HCT116 (cell line): ENCODE data around the gene POLRMT. TPM values are rescaled to one million over a fixed set of nuclear protein-coding genes. Genes with fewer than 3 reads are reported as not detected.
A peak's percentile ranks its signal among the peaks of the same experiment; 100 is the strongest.

Experiments used
- ATAC-seq: fragments of 200-7000 bp; cut with Tn5 transposase; 2 replicates; pipeline ENCODE4 v1.9.1; 2020; ENCODE audit warnings: mild to moderate bottlenecking, moderate library complexity
- BruUV-seq: library from RNA; stranded (reverse); fragments of 400-500 nt; replicated peaks from 2 replicates; lab custom pipeline; 2021; lab: Mats Ljungman, UMichigan
- CTCF ChIA-PET: fragments of 300-600 bp; sonication (Branson Sonifier 250); formaldehyde crosslinking; loops from one replicate; lab custom pipeline; 2021; ENCODE audit warnings: antibody characterized with exemption; lab: Charles Lee
- POLR2A ChIA-PET: fragments of 300-600, 350-600 bp; sonication (Branson Sonifier 250); formaldehyde crosslinking; loops from one replicate; lab custom pipeline; 2021; ENCODE audit warnings: antibody characterized with exemption; lab: Charles Lee
- RAD21 ChIA-PET, 2 experiments: fragments of 300-600 bp; sonication (Branson Sonifier 250); formaldehyde crosslinking; loops; one replicate each; lab custom pipeline; 2023; ENCODE audit warnings: low total read pairs in 2 of 2; ENCODE audit not compliant: uncharacterized antibody in 2 of 2, unreplicated experiment in 2 of 2, low non-redundant PET in 1 of 2; lab: Charles Lee
- DNase-seq: peaks from one replicate; pipeline ENCODE4 v3.0.0-alpha.2; 2010; ENCODE audit warnings: low read depth, low spot score
- H2AFZ ChIP-seq: fragments of 200-600 bp; shearing (Covaris generic), sonication (generic); 2 replicates; pipeline ENCODE4 v1.6.1; 2017; ENCODE audit warnings: low read depth, mixed run types, mixed read lengths, antibody characterized with exemption, low read length; ENCODE audit not compliant: poor library complexity, severe bottlenecking
- H3K27ac ChIP-seq: 2 replicates; pipeline ENCODE4 v1.5.1; 2012; ENCODE audit warnings: low read depth, low read length
- H3K27me3 ChIP-seq: fragments of 200-600 bp; sonication (generic); 2 replicates; pipeline ENCODE4 v1.6.1; 2016; ENCODE audit warnings: mixed run types, low read length, mixed read lengths; ENCODE audit not compliant: insufficient read depth
- H3K36me3 ChIP-seq, 2 experiments: fragments of 200-500 bp in 1 of 2; fragments of 200-600 bp in 1 of 2; sonication (Bioruptor generic) in 1 of 2; sonication (generic) in 1 of 2; 2 replicates each; pipeline versions ENCODE4 v1.5.1 to v1.6.1; 2014 to 2016; ENCODE audit warnings: low read length in 2 of 2, inconsistent platforms in 1 of 2, mixed read lengths in 1 of 2, mixed run types in 1 of 2; ENCODE audit not compliant: insufficient read depth in 2 of 2, control insufficient read depth in 1 of 2
- H3K4me1 ChIP-seq, 2 experiments: fragments of 200-600 bp in 1 of 2; sonication (generic) in 1 of 2; 2 replicates each; pipeline versions ENCODE4 v1.5.1 to v1.6.1; 2012 to 2017; ENCODE audit warnings: low read length in 2 of 2, inconsistent platforms in 1 of 2, mild to moderate bottlenecking in 1 of 2, mixed read lengths in 1 of 2, mixed run types in 1 of 2, moderate library complexity in 1 of 2; ENCODE audit not compliant: insufficient read depth in 2 of 2, control insufficient read depth in 1 of 2
- H3K4me2 ChIP-seq: fragments of 200-600 bp; sonication (generic); 2 replicates; pipeline ENCODE4 v1.6.1; 2017; ENCODE audit warnings: mixed run types, low read length, mixed read lengths
- H3K4me3 ChIP-seq, 2 experiments: fragments of 200-600 bp in 1 of 2; sonication (generic) in 1 of 2; replicated peaks in 1 of 2; 2 replicates each; pipeline ENCODE4 v1.5.1; 2011 to 2016; ENCODE audit warnings: low read length in 2 of 2, control low read depth in 1 of 2, low read depth in 1 of 2, mild to moderate bottlenecking in 1 of 2, mixed read lengths in 1 of 2, mixed run types in 1 of 2
- H3K79me2 ChIP-seq: fragments of 200-600 bp; sonication (generic); 2 replicates; pipeline ENCODE4 v1.6.1; 2017; ENCODE audit warnings: mild to moderate bottlenecking, mixed run types, low read length, moderate library complexity, mixed read lengths; ENCODE audit not compliant: insufficient read depth
- H3K9ac ChIP-seq: fragments of 200-600 bp; sonication (generic); 2 replicates; pipeline ENCODE4 v1.6.1; 2016; ENCODE audit warnings: low read length, mixed read lengths
- H3K9me2 ChIP-seq: fragments of 200-600 bp; sonication (generic), shearing (Covaris generic); 2 replicates; pipeline ENCODE4 v1.6.1; 2017; ENCODE audit warnings: mixed run types, mild to moderate bottlenecking, moderate library complexity; ENCODE audit not compliant: insufficient read depth
- H3K9me3 ChIP-seq, 2 experiments: fragments of 200-500 bp in 1 of 2; fragments of 200-600 bp in 1 of 2; sonication (Bioruptor generic) in 1 of 2; sonication (generic) in 1 of 2; 2 replicates each; pipeline ENCODE4 v1.6.1; 2014 to 2017; ENCODE audit warnings: low read length in 2 of 2, mixed read lengths in 2 of 2, inconsistent platforms in 1 of 2, low read depth in 1 of 2, mild to moderate bottlenecking in 1 of 2, mixed run types in 1 of 2, moderate library complexity in 1 of 2; ENCODE audit not compliant: control insufficient read depth in 1 of 2, insufficient read depth in 1 of 2
- H4K20me1 ChIP-seq: fragments of 200-600 bp; sonication (generic), shearing (Covaris generic); 2 replicates; pipeline ENCODE4 v1.6.1; 2017; ENCODE audit warnings: mixed run types, mild to moderate bottlenecking, moderate library complexity; ENCODE audit not compliant: insufficient read depth
- CEBPB ChIP-seq: IDR thresholded peaks from 2 replicates; pipeline ENCODE4 v1.6.1; 2012; ENCODE audit warnings: low read depth
- CTCF ChIP-seq, 3 experiments: fragments of 200-600 bp in 1 of 3; sonication (generic) in 1 of 3; IDR thresholded peaks in 2 of 3; conservative IDR thresholded peaks in 1 of 3; 2 replicates each; pipeline ENCODE4 v1.5.1; 2012 to 2017; ENCODE audit warnings: low read depth in 2 of 3, low read length in 2 of 3, antibody characterized with exemption in 1 of 3, borderline replicate concordance in 1 of 3, control low read depth in 1 of 3, mild to moderate bottlenecking in 1 of 3, mixed read lengths in 1 of 3, mixed run types in 1 of 3, moderate library complexity in 1 of 3; ENCODE audit not compliant: insufficient read depth in 1 of 3
- ELF1 ChIP-seq: IDR thresholded peaks from 2 replicates; pipeline ENCODE4 v1.6.1; 2012; ENCODE audit warnings: low read depth, borderline replicate concordance
- JUND ChIP-seq: IDR thresholded peaks from 2 replicates; pipeline ENCODE4 v1.6.1; 2012
- POLR2A ChIP-seq: IDR thresholded peaks from 2 replicates; pipeline ENCODE4 v1.7.0; 2011; ENCODE audit warnings: borderline replicate concordance; ENCODE audit not compliant: insufficient read depth, insufficient read length; ENCODE audit errors: extremely low read depth
- YY1 ChIP-seq: IDR thresholded peaks from 2 replicates; pipeline ENCODE4 v1.6.1; 2011; ENCODE audit warnings: low read length, low read depth, moderate library complexity, mild to moderate bottlenecking; ENCODE audit not compliant: insufficient replicate concordance; ENCODE audit errors: extremely low read depth
- ZFX ChIP-seq: fragments of 450-650 bp; IDR thresholded peaks from 2 replicates; pipeline ENCODE4 v1.6.1; 2017
- ZNF274 ChIP-seq: fragments of 200-500 bp; sonication (Bioruptor generic); IDR thresholded peaks from 2 replicates; pipeline ENCODE4 v1.6.1; 2014; ENCODE audit warnings: mild to moderate bottlenecking, low read depth, low read length, inconsistent platforms
- intact Hi-C: fragments of 100-400 bp; cut with micrococcal nuclease; formaldehyde crosslinking; loops from 2 replicates; pipeline ENCODE4 v1.10.0; 2022
- total RNA-seq: library from RNA; stranded (reverse); gene quantifications from one replicate; pipeline ENCODE4 v1.2.1, GENCODE V29; 2021; ENCODE audit not compliant: unreplicated experiment

The POLRMT gene
- total RNA-seq, 1 experiment from 2014 or later, result 138 TPM

DNA sequence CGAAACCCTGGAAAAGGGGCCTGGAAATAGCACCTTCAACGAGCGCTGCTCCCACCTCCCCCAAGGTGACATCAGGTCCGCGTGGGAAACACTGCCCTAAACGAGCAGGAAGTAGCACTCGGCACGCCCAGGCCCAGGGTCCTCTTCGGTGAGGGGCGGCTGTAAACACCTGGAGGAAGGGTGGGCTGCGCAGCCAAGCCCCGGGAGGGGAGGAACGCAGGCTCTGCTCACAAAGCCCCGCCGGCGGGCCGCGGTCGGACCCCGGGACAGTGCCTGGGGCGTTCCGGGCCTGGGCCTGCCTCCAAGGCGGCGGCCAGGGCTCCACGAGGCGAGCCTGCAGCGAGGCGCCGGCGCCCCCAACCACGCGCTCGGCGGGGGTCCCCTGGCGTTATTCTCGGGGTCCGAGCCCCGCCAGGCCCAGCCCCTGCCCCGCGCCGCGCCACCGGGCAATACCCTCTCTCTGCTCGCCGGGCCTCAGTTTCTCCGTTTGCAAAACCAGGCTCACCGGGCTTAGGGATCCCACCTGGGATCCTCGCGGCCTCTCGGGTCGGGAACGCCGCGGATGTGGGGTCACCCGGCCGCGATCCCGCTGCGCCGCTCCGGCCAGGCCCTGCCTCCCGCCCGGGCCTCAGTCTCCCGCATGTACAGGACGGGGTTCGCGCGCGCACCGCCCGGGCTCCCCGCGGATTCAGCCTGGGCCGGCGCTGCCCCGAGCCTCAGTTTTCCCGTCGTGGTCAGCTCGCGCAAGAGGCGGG, 29.0 kb upstream of the POLRMT start:
- Histone ChIP-seq H3K27me3 (no peaks in the 10 kb centered on the region), H3K79me2 (peaks cover 56% of the 10 kb centered on the region), H3K27ac (peak overlapping the region; percentile 99), H2AFZ (no peak overlapping the region), H3K9me2 (no peaks in the 10 kb centered on the region), H3K4me3 (peak overlapping the region; percentile 64 to 96), H3K4me2 (peak overlapping the region; percentile 99), H3K9me3 (no peaks in the 10 kb centered on the region), H3K4me1 (peaks cover 18 to 35% of the 10 kb centered on the region in 2 experiments), H3K9ac (peak overlapping the region; percentile 98), H3K36me3 (peaks cover 2 to 14% of the 10 kb centered on the region in 2 experiments; a peak in 2 of 4 replicates), H4K20me1 (peaks cover 5% of the 10 kb centered on the region; the same call in 1 of the 2 replicates)
- BruUV-seq, result no TSS peak
- DNase-seq (no peak), ATAC-seq (0 out of 2 replicates have a peak, but pooled peaks have one; percentile 1)
- TF ChIP-seq POLR2A, result no peak
- TF ChIP-seq ZFX, result peak; percentile 95
- no peak for TF ChIP-seq ZNF274
- no peak for TF ChIP-seq CEBPB
- TF ChIP-seq JUND, result no peak
- no peak for TF ChIP-seq ELF1
- TF ChIP-seq YY1, result no peak
- no peak for TF ChIP-seq CTCF (IDR thresholded peaks at IDR 0.05 in 2 of 3, conservative IDR thresholded peaks at IDR 0.05 in 1 of 3; ENCODE audit: borderline replicate concordance in 1 of 3, insufficient read depth in 1 of 3, low read depth in 2 of 3, low read length in 2 of 3)
- RAD21 ChIA-PET, result interaction anchor here (0.6 to 1.0 kb wide), 3 partner anchors 15 to 42 kb away, joined by 3 to 6 read pairs (median 5); no protein-coding TSS in a partner anchor
- POLR2A ChIA-PET, result interaction anchor here (1.2 kb wide), 1 partner anchor 15 kb away, joined by 4 read pairs; no protein-coding TSS in a partner anchor
- intact Hi-C loops, result loop anchor here (2.0 kb wide), 1 partner anchor 134 kb away; the partner anchor contains the start of gene PTBP1
- CTCF ChIA-PET, result interaction anchor here (0.6 to 1.6 kb wide), 6 partner anchors 15 to 152 kb away, joined by 3 to 19 read pairs (median 5); no protein-coding TSS in a partner anchor
